ENCODE results near the gene LPIN1. TPM values are rescaled to one million over a fixed set of nuclear protein-coding genes. Genes with fewer than 3 reads are reported as not detected.

LPIN1 gene
- total RNA-seq, 2 experiments from 2014 or later: 31.9 to 36.5 TPM

- ATAC-seq: no peak
- H3K27ac Mint-ChIP-seq: no peak overlapping the region
Measured at GRCh38 chr2:11703700-11704099, 42.7 kb upstream of the LPIN1 start.

DNA sequence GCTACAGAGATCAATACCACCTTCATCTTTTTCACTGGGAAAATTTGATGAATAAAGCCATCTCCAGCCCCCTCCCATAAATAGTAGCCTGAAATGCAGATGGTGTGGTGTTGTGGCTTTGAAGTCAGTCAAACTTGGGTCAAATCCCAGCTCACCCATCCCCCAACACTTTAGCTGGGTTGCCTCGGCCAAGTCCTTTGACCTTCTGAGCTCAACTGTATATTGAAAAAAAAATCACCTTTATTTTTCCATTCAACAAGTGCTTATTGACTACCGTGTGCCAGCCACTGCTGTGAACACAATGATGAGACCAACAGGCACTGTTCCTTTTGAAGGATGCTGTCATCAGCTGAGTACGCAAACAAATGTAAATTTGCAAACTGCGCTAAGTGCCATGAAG lies 41.4 kb upstream of the LPIN1 start:
- intact Hi-C loops (cut with micrococcal nuclease): no loop called here
- no peaks in the 10 kb centered on the region for H3K27me3 Mint-ChIP-seq
- ChIA-PET POLR2A (no interaction called here), CTCF (interaction anchor here (1.0 to 2.1 kb wide), 7 partner anchors 8 to 40 kb away, joined by 3 to 11 read pairs (median 4); no protein-coding TSS in a partner anchor)
- no peaks in the 10 kb centered on the region for H3K4me1 Mint-ChIP-seq (ENCODE audit: low read depth)
- no peak for ATAC-seq
- no peak overlapping the region for H3K4me3 Mint-ChIP-seq
- no peaks in the 10 kb centered on the region for H3K36me3 Mint-ChIP-seq (ENCODE audit: low read depth)
- no peak for TF ChIP-seq CTCF (IDR thresholded peaks at IDR 0.05)
- DNase-seq: no peak
- no peak overlapping the region for H3K27ac Mint-ChIP-seq
- H3K9me3 Mint-ChIP-seq: no peaks in the 10 kb centered on the region

More at GRCh38 chr2:11703700-11704099, 42.7 kb upstream of the LPIN1 start:
- ChIA-PET CTCF (interaction anchor here (0.9 to 1.7 kb wide), 5 partner anchors 10 to 76 kb away, joined by 3 to 10 read pairs (median 3); no protein-coding TSS in a partner anchor), POLR2A (no interaction called here)
- H3K36me3 Mint-ChIP-seq (ENCODE audit: low read depth): no peaks in the 10 kb centered on the region
- no peaks in the 10 kb centered on the region for H3K9me3 Mint-ChIP-seq
- TF ChIP-seq CTCF (IDR thresholded peaks at IDR 0.05): no peak
- H3K4me1 Mint-ChIP-seq (ENCODE audit: low read depth): no peaks in the 10 kb centered on the region
- H3K4me3 Mint-ChIP-seq: no peak overlapping the region
- no peaks in the 10 kb centered on the region for H3K27me3 Mint-ChIP-seq
- intact Hi-C loops (cut with micrococcal nuclease): no loop called here
- no peak for DNase-seq

GRCh38 chr2:11705711-11706110 lies 40.7 kb upstream of the LPIN1 start:
- intact Hi-C loops (cut with micrococcal nuclease): no loop called here
- no peaks in the 10 kb centered on the region for H3K9me3 Mint-ChIP-seq
- ChIA-PET POLR2A (no interaction called here), CTCF (interaction anchor here (1.4 to 2.1 kb wide), 4 partner anchors 9 to 22 kb away, joined by 3 to 11 read pairs (median 4); no protein-coding TSS in a partner anchor)
- DNase-seq (no peak), ATAC-seq (no peak)
- no peaks in the 10 kb centered on the region for H3K27me3 Mint-ChIP-seq
- H3K36me3 Mint-ChIP-seq (ENCODE audit: low read depth): no peaks in the 10 kb centered on the region
- no peaks in the 10 kb centered on the region for H3K4me1 Mint-ChIP-seq (ENCODE audit: low read depth)
- no peak overlapping the region for H3K27ac Mint-ChIP-seq
- TF ChIP-seq CTCF (IDR thresholded peaks at IDR 0.05): no peak
- no peak overlapping the region for H3K4me3 Mint-ChIP-seq

DNA sequence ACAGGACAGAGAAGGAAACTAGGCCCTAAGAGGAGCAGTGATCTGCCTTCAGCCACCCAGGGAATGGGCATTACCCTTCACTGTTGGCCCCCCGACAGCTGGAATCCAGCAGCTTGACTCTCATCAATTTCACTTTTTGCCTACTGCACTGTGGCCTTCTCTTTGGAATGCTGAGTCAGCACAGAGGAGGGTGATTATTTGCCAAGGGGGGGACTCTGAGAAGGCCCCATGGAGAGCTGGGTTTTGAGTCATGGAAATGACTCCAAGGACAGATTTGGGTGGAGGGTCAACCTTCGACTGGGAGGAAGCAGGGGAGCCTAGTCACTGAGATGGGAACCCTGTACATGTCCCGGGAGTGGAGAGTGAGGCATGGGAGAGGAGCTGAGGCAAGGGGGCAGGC lies 38.3 kb upstream of the LPIN1 start:
- no peaks in the 10 kb centered on the region for H3K27me3 Mint-ChIP-seq
- no peak for ATAC-seq

More for the DNA sequence above, 38.3 kb upstream of the LPIN1 start:
- no peak for DNase-seq
- POLR2A ChIA-PET: no interaction called here
- Mint-ChIP-seq H3K4me3 (no peak overlapping the region), H3K9me3 (no peaks in the 10 kb centered on the region), H3K4me1 (ENCODE audit: low read depth) (no peaks in the 10 kb centered on the region), H3K27ac (no peak overlapping the region), H3K36me3 (ENCODE audit: low read depth) (no peaks in the 10 kb centered on the region)
- intact Hi-C loops (cut with micrococcal nuclease): no loop called here
- CTCF ChIA-PET: interaction anchor here (0.8 to 1.1 kb wide), 3 partner anchors 11 to 49 kb away, joined by 3 read pairs; no protein-coding TSS in a partner anchor
- no peak for TF ChIP-seq CTCF (IDR thresholded peaks at IDR 0.05)
